Endothelial cell of umbilical vein (primary cell): ENCODE measurements around the gene ANKH. TPM values are rescaled to one million over a fixed set of nuclear protein-coding genes. Genes with fewer than 3 reads are reported as not detected.

ENCODE experiments used
- BruUV-seq: library from RNA; stranded (reverse); fragments of 400-500 nt; replicated peaks from 2 replicates; lab custom pipeline; 2021; lab: Mats Ljungman, UMichigan
- CTCF ChIA-PET: fragments of 300-600, 350-600 bp; sonication (Branson Sonifier 250); formaldehyde crosslinking; loops from one replicate; lab custom pipeline; 2021; ENCODE audit warnings: antibody characterized with exemption, inconsistent platforms; lab: Charles Lee
- POLR2A ChIA-PET: fragments of 300-600, 350-600 bp; sonication (Branson Sonifier 250); formaldehyde crosslinking; loops from one replicate; lab custom pipeline; 2021; ENCODE audit warnings: antibody characterized with exemption, inconsistent platforms; lab: Charles Lee
- DNase-seq: peaks from one replicate; pipeline ENCODE4 v3.0.0-alpha.2; 2011; ENCODE audit warnings: low read depth, low spot score
- FAIRE-seq: peaks from 2 replicates; lab custom pipeline; 2011; peaks lifted over from hg19 to GRCh38; lab: Jason Lieb, UNC
- H2AFZ ChIP-seq: 2 replicates; pipeline ENCODE4 v1.6.0; 2012; ENCODE audit warnings: low read depth, low read length, control low read depth, inconsistent platforms
- H3K27ac ChIP-seq: 2 replicates; pipeline ENCODE4 v1.5.1; 2011; ENCODE audit warnings: low read depth, mild to moderate bottlenecking, control low read depth, low read length, moderate library complexity; ENCODE audit not compliant: insufficient read depth
- H3K27me3 ChIP-seq, 2 experiments: 2 replicates each; pipeline versions ENCODE4 v1.6.0 to v1.6.1; 2011; ENCODE audit warnings: low read length in 2 of 2, mixed read lengths in 1 of 2; ENCODE audit not compliant: control insufficient read depth in 2 of 2, insufficient read depth in 2 of 2
- H3K36me3 ChIP-seq, 2 experiments: 2 replicates in 1 of 2; 3 replicates in 1 of 2; pipeline ENCODE4 v1.5.1; 2011; ENCODE audit warnings: low read length in 2 of 2, mild to moderate bottlenecking in 1 of 2, moderate library complexity in 1 of 2; ENCODE audit not compliant: control insufficient read depth in 2 of 2, insufficient read depth in 2 of 2; ENCODE audit errors: extremely low read depth in 1 of 2
- H3K4me1 ChIP-seq: 3 replicates; pipeline ENCODE4 v1.5.1; 2011; ENCODE audit warnings: mild to moderate bottlenecking, low read length; ENCODE audit not compliant: control insufficient read depth, insufficient read depth; ENCODE audit errors: extremely low read depth
- H3K4me2 ChIP-seq: 2 replicates; pipeline ENCODE4 v1.6.1; 2011; ENCODE audit warnings: low read length, control low read depth, mixed read lengths; ENCODE audit not compliant: insufficient read depth
- H3K4me3 ChIP-seq, 3 experiments: fragments of 200-600 bp in 1 of 3; sonication (generic), shearing (Covaris generic) in 1 of 3; replicated peaks in 1 of 3; 2 replicates each; pipeline ENCODE4 v1.5.1; 2011 to 2016; ENCODE audit warnings: control low read depth in 3 of 3, low read length in 3 of 3, mild to moderate bottlenecking in 2 of 3, inconsistent platforms in 1 of 3, low read depth in 1 of 3, moderate library complexity in 1 of 3; ENCODE audit not compliant: insufficient read depth in 1 of 3
- H3K79me2 ChIP-seq: 2 replicates; pipeline ENCODE4 v1.6.0; 2012; ENCODE audit warnings: low read length, inconsistent platforms; ENCODE audit not compliant: control insufficient read depth, insufficient read depth
- H3K9ac ChIP-seq: replicated peaks from 2 replicates; pipeline ENCODE3; 2011; ENCODE audit warnings: low read length, control low read depth; ENCODE audit not compliant: insufficient read depth; ENCODE audit errors: extremely low read depth
- H3K9me1 ChIP-seq: replicated peaks from 3 replicates; pipeline ENCODE4 v1.6.0; 2011; ENCODE audit warnings: mild to moderate bottlenecking, low read length; ENCODE audit not compliant: control insufficient read depth, insufficient read depth; ENCODE audit errors: extremely low read depth
- H3K9me3 ChIP-seq: replicated peaks from 2 replicates; pipeline ENCODE4 v1.5.1; 2012; ENCODE audit warnings: low read length, inconsistent platforms; ENCODE audit not compliant: control insufficient read depth, insufficient read depth
- H4K20me1 ChIP-seq: replicated peaks from 2 replicates; pipeline ENCODE3; 2011; ENCODE audit warnings: mild to moderate bottlenecking, low read length; ENCODE audit not compliant: control insufficient read depth, insufficient read depth; ENCODE audit errors: extremely low read depth
- CTCF ChIP-seq, 2 donors: IDR thresholded peaks; 1 replicate in 1 of 2; 2 replicates in 1 of 2; pipeline ENCODE4 v1.5.1; 2011; ENCODE audit warnings: low read length in 2 of 2, mild to moderate bottlenecking in 2 of 2, moderate library complexity in 2 of 2, control low read depth in 1 of 2, inconsistent platforms in 1 of 2, low read depth in 1 of 2; ENCODE audit not compliant: insufficient read depth in 1 of 2; ENCODE audit errors: extremely low read depth in 1 of 2
- EZH2 ChIP-seq: IDR thresholded peaks from 2 replicates; pipeline ENCODE4 v1.6.1; 2012; ENCODE audit warnings: borderline replicate concordance, low read depth, mild to moderate bottlenecking, moderate library complexity, low read length, inconsistent platforms; ENCODE audit not compliant: severe bottlenecking
- FOS ChIP-seq: IDR thresholded peaks from 2 replicates; pipeline ENCODE4 v1.6.1; 2011; ENCODE audit warnings: mild to moderate bottlenecking, low read length, moderate library complexity, borderline replicate concordance; ENCODE audit not compliant: insufficient read depth
- GATA2 ChIP-seq: IDR thresholded peaks from 2 replicates; pipeline ENCODE4 v1.7.0; 2011; ENCODE audit warnings: low read depth, mild to moderate bottlenecking, moderate library complexity, mixed read lengths, low read length; ENCODE audit not compliant: insufficient read length, insufficient read depth
- JUN ChIP-seq: IDR thresholded peaks from 2 replicates; pipeline ENCODE4 v1.6.1; 2011; ENCODE audit warnings: borderline replicate concordance, low read depth; ENCODE audit not compliant: insufficient read length, insufficient read depth
- MAX ChIP-seq: IDR thresholded peaks from 2 replicates; pipeline ENCODE4 v1.6.1; 2011; ENCODE audit not compliant: insufficient read depth, insufficient read length
- MYC ChIP-seq: IDR thresholded peaks from one replicate; pipeline ENCODE4 v1.6.1; 2011; ENCODE audit warnings: mild to moderate bottlenecking, low read depth, low read length
- POLR2A ChIP-seq: IDR thresholded peaks from 2 replicates; pipeline ENCODE4 v1.6.1; 2012; ENCODE audit warnings: low read depth, mild to moderate bottlenecking, control low read depth, low read length
- POLR2AphosphoS5 ChIP-seq: IDR thresholded peaks from 2 replicates; pipeline ENCODE4 v1.6.1; 2012; ENCODE audit warnings: low read depth, mild to moderate bottlenecking, control low read depth, low read length, moderate library complexity; ENCODE audit not compliant: insufficient read depth
- dilution Hi-C: fragments of 300-500 bp; cut with MboI; formaldehyde crosslinking; loops from one replicate; pipeline ENCODE4 v1.15.0; 2019; ENCODE audit warnings: low sequenced_read_pairs; ENCODE audit not compliant: extremely low pct_ligation_motif_present
- intact Hi-C: fragments of 100-400 bp; cut with micrococcal nuclease; formaldehyde crosslinking; loops from one replicate; pipeline ENCODE4 v1.10.0; 2022
- polyA plus RNA-seq, 4 experiments: library from polyadenylated mRNA; depleted of rRNA in 3 of 4; stranded (reverse) in 3 of 4; unstranded in 1 of 4; fragments of >200 nt; gene quantifications; 2 replicates each; pipeline versions ENCODE4 v1.2.1 to v1.2.3, GENCODE V29; 2011 to 2012; ENCODE audit warnings: missing spikeins in 1 of 4
- total RNA-seq: library from RNA; stranded (reverse); gene quantifications from 2 replicates; pipeline ENCODE4 v1.2.3, GENCODE V29; 2021

ANKH gene
- total and polyA plus RNA-seq, 2 donors (not counting 3 experiments of a cell fraction or from before 2014, with no cell fraction given) = 12.7 to 31.4 TPM

GRCh38 chr5:14881826-14882225 lies 10.2 kb upstream of the ANKH start:
- Histone ChIP-seq H3K36me3 (no peaks in the 10 kb centered on the region), H3K9me3 (no peaks in the 10 kb centered on the region), H3K4me1 (no peaks in the 10 kb centered on the region), H3K27me3 (peaks cover 3 to 14% of the 10 kb centered on the region in 2 experiments), H3K9ac (no peak overlapping the region), H3K9me1 (no peaks in the 10 kb centered on the region), H4K20me1 (no peaks in the 10 kb centered on the region), H3K4me2 (no peak overlapping the region), H3K79me2 (no peaks in the 10 kb centered on the region), H3K27ac (no peak overlapping the region), H3K4me3 (no peak overlapping the region), H2AFZ (no peak overlapping the region)
- no peak for DNase-seq
- intact Hi-C loops (no loop called here), dilution Hi-C loops (no loop called here)
- TF ChIP-seq JUN = no peak
- no peak for TF ChIP-seq MYC
- TF ChIP-seq CTCF (IDR thresholded peaks at IDR 0.05; ENCODE audit: extremely low read depth in 1 of 2, insufficient read depth in 1 of 2, low read depth in 1 of 2, low read length in 2 of 2) = no peak
- no peak for TF ChIP-seq POLR2A
- ChIA-PET CTCF (no interaction called here), POLR2A (no interaction called here)
- FAIRE-seq = no peak
- no TSS peak for BruUV-seq

GRCh38 chr5:14880688-14881087 lies 9.1 kb upstream of the ANKH start:
- POLR2A ChIA-PET = interaction anchor here (0.6 kb wide), 1 partner anchor 9 kb away, joined by 10 read pairs; the partner anchor contains the start of gene ANKH
- H3K27me3 ChIP-seq = peaks cover 6 to 22% of the 10 kb centered on the region in 2 experiments
- intact Hi-C loops = no loop called here
- H2AFZ ChIP-seq = no peak overlapping the region
- no peaks in the 10 kb centered on the region for H3K79me2 ChIP-seq
- no peaks in the 10 kb centered on the region for H3K9me3 ChIP-seq
- CTCF ChIA-PET = interaction anchor here (0.7 to 2.5 kb wide), 2 partner anchors 123 to 153 kb away, joined by 4 to 12 read pairs; no protein-coding TSS in a partner anchor
- no peaks in the 10 kb centered on the region for H4K20me1 ChIP-seq
- BruUV-seq = no TSS peak
- no peak overlapping the region for H3K27ac ChIP-seq
- DNase-seq (no peak), FAIRE-seq (no peak)
- no peak overlapping the region for H3K4me3 ChIP-seq
- no peak overlapping the region for H3K4me2 ChIP-seq
- dilution Hi-C loops = no loop called here
- no peaks in the 10 kb centered on the region for H3K9me1 ChIP-seq
- H3K9ac ChIP-seq = no peak overlapping the region
- no peak for TF ChIP-seq GATA2
- TF ChIP-seq MAX = no peak
- no peak for TF ChIP-seq FOS
- TF ChIP-seq POLR2AphosphoS5 = no peak
- TF ChIP-seq JUN = no peak
- TF ChIP-seq EZH2 = no peak
- H3K4me1 ChIP-seq = no peaks in the 10 kb centered on the region
- no peaks in the 10 kb centered on the region for H3K36me3 ChIP-seq
